CD14-positive monocyte (primary cell): ENCODE results near the gene ASB1. TPM values are rescaled to one million over a fixed set of nuclear protein-coding genes. Genes with fewer than 3 reads are reported as not detected.

Experiments
- DNase-seq, 3 donors: peaks; one replicate each; pipeline ENCODE4 v3.0.0-alpha.2; 2011 to 2022
- H2AFZ ChIP-seq: 2 replicates; pipeline ENCODE4 v1.6.0; 2012; ENCODE audit warnings: mild to moderate bottlenecking, low read depth, low read length, inconsistent platforms; ENCODE audit not compliant: insufficient read depth, poor library complexity, severe bottlenecking
- H3K27ac ChIP-seq, 2 donors: 1 replicate in 1 of 2; 2 replicates in 1 of 2; pipeline ENCODE4 v1.5.1; 2012 to 2013; ENCODE audit warnings: low read length in 2 of 2, control low read depth in 1 of 2, inconsistent platforms in 1 of 2, low read depth in 1 of 2, mild to moderate bottlenecking in 1 of 2
- H3K27me3 ChIP-seq, 2 donors: one replicate each; pipeline versions ENCODE4 v1.6.0 to v1.6.1; 2011 to 2013; ENCODE audit warnings: low read length in 2 of 2; ENCODE audit not compliant: control insufficient read depth in 2 of 2, insufficient read depth in 2 of 2
- H3K36me3 ChIP-seq, 2 donors: replicated peaks in 1 of 2; 1 replicate in 1 of 2; 2 replicates in 1 of 2; pipeline versions ENCODE4 v1.5.1 to v1.6.1; 2012 to 2013; ENCODE audit warnings: low read length in 2 of 2, control low read depth in 1 of 2, inconsistent platforms in 1 of 2, mild to moderate bottlenecking in 1 of 2; ENCODE audit not compliant: insufficient read depth in 2 of 2, control insufficient read depth in 1 of 2
- H3K4me1 ChIP-seq, 2 donors: 1 replicate in 1 of 2; 2 replicates in 1 of 2; pipeline versions ENCODE4 v1.5.1 to v1.6.1; 2012 to 2013; ENCODE audit warnings: low read length in 2 of 2, control low read depth in 1 of 2, inconsistent platforms in 1 of 2, mild to moderate bottlenecking in 1 of 2, moderate library complexity in 1 of 2; ENCODE audit not compliant: insufficient read depth in 2 of 2, control insufficient read depth in 1 of 2
- H3K4me2 ChIP-seq: replicated peaks from 2 replicates; pipeline ENCODE3; 2012; ENCODE audit warnings: low read length, moderate library complexity, mild to moderate bottlenecking; ENCODE audit not compliant: poor library complexity, severe bottlenecking; ENCODE audit errors: extremely low read depth
- H3K4me3 ChIP-seq, 3 experiments: fragments of 200-600 bp in 1 of 3; sonication (generic) in 1 of 3; replicated peaks in 1 of 3; 1 replicate in 2 of 3; 2 replicates in 1 of 3; pipeline ENCODE4 v1.5.1; 2011 to 2013; ENCODE audit warnings: low read length in 3 of 3, mild to moderate bottlenecking in 3 of 3, control low read depth in 2 of 3, low read depth in 2 of 3, inconsistent platforms in 1 of 3, moderate library complexity in 1 of 3
- H3K79me2 ChIP-seq: 2 replicates; pipeline ENCODE4 v1.6.0; 2012; ENCODE audit warnings: mild to moderate bottlenecking, control low read depth, inconsistent platforms, low read length, moderate library complexity; ENCODE audit not compliant: insufficient read depth
- H3K9ac ChIP-seq: 2 replicates; pipeline ENCODE4 v1.6.0; 2017; ENCODE audit warnings: low read length, mild to moderate bottlenecking; ENCODE audit not compliant: insufficient read depth, poor library complexity, severe bottlenecking
- H3K9me3 ChIP-seq, 2 donors: replicated peaks in 1 of 2; 1 replicate in 1 of 2; 2 replicates in 1 of 2; pipeline versions ENCODE4 v1.5.1 to v1.6.1; 2012 to 2013; ENCODE audit warnings: low read length in 2 of 2, control low read depth in 1 of 2; ENCODE audit not compliant: control insufficient read depth in 1 of 2, insufficient read depth in 1 of 2
- H4K20me1 ChIP-seq: 2 replicates; pipeline ENCODE4 v1.6.0; 2012; ENCODE audit warnings: mild to moderate bottlenecking, low read length, control low read depth, moderate library complexity; ENCODE audit not compliant: insufficient read depth
- H3K27ac Mint-ChIP-seq, 7 donors: one replicate each; pipeline ENCODE4 v1.8.0; 2020; ENCODE audit warnings: mild to moderate bottlenecking in 7 of 7, mixed read lengths in 7 of 7, moderate library complexity in 6 of 7, inconsistent platforms in 2 of 7
- H3K27me3 Mint-ChIP-seq, 3 donors: one replicate each; pipeline ENCODE4 v1.8.0; 2021 to 2022; ENCODE audit warnings: low read depth in 3 of 3, mild to moderate bottlenecking in 3 of 3, mixed read lengths in 3 of 3, moderate library complexity in 3 of 3, inconsistent platforms in 1 of 3
- H3K36me3 Mint-ChIP-seq, 2 donors: one replicate each; pipeline ENCODE4 v1.8.0; 2020; ENCODE audit warnings: mixed read lengths in 2 of 2, inconsistent platforms in 1 of 2, mild to moderate bottlenecking in 1 of 2
- H3K4me1 Mint-ChIP-seq: one replicate; pipeline ENCODE4 v1.8.0; 2020; ENCODE audit warnings: mild to moderate bottlenecking, mixed read lengths
- H3K4me3 Mint-ChIP-seq, 2 donors: one replicate each; pipeline ENCODE4 v1.8.0; 2020; ENCODE audit warnings: mild to moderate bottlenecking in 2 of 2, mixed read lengths in 2 of 2, moderate library complexity in 1 of 2
- H3K9me3 Mint-ChIP-seq, 7 donors: one replicate each; pipeline ENCODE4 v1.8.0; 2020 to 2022; ENCODE audit warnings: mixed read lengths in 7 of 7, mild to moderate bottlenecking in 6 of 7, moderate library complexity in 6 of 7, inconsistent platforms in 2 of 7
- CTCF ChIP-seq: fragments of 200-600 bp; IDR thresholded peaks from one replicate; pipeline ENCODE4 v1.8.0; 2022; ENCODE audit warnings: antibody characterized with exemption, mild to moderate bottlenecking
- WGBS: methylation state at CpG from one replicate; pipeline ENCODE4 v1.1.5; 2013; ENCODE audit warnings: missing lambda C conversion rate; ENCODE audit not compliant: insufficient coverage; 5-methylcytosine and 5-hydroxymethylcytosine counted together
- intact Hi-C, 2 donors: fragments of 100-400 bp; cut with micrococcal nuclease; formaldehyde crosslinking; loops; one replicate each; pipeline versions ENCODE4 v1.15.0 to v1.15.1; 2023
- polyA plus RNA-seq, 3 donors: library from polyadenylated mRNA; depleted of rRNA in 1 of 3; unstranded in 2 of 3; stranded (reverse) in 1 of 3; fragments of 300-500 nt in 2 of 3; fragments of >200 nt in 1 of 3; fragmentation: Illumina TruSeq in 2 of 3; gene quantifications; 1 replicate in 2 of 3; 2 replicates in 1 of 3; pipeline ENCODE4 v1.2.3, GENCODE V29; 2012 to 2021

ASB1 gene
- polyA plus RNA-seq, 3 donors, result 15.1 to 22.0 (median 16.0) TPM

- H3K4me3 ChIP-seq, result no peak overlapping the region
- H3K9me3 ChIP-seq, result no peaks in the 10 kb centered on the region
- no peak overlapping the region for H3K27ac ChIP-seq
- H3K4me1 ChIP-seq, result no peaks in the 10 kb centered on the region
- TF ChIP-seq CTCF, result no peak
- Mint-ChIP-seq H3K27ac (no peak overlapping the region), H3K36me3 (no peaks in the 10 kb centered on the region), H3K27me3 (peaks cover 2 to 9% (median 3%) of the 10 kb centered on the region in 3 donors), H3K4me1 (no peaks in the 10 kb centered on the region), H3K9me3 (peaks cover 0 to 2% (median 0%) of the 10 kb centered on the region in 7 donors), H3K4me3 (no peak overlapping the region)
- H3K79me2 ChIP-seq, result no peaks in the 10 kb centered on the region
- DNase-seq, result no peak
- H3K4me2 ChIP-seq, result no peak overlapping the region
- no peak overlapping the region for H3K9ac ChIP-seq
- H4K20me1 ChIP-seq, result no peaks in the 10 kb centered on the region
- no peak overlapping the region for H2AFZ ChIP-seq
- H3K27me3 ChIP-seq, result no peaks in the 10 kb centered on the region
- intact Hi-C loops, result no loop called here
- WGBS, result 97% methylated on average over 17 of the region's 23 CpGs
- H3K36me3 ChIP-seq, result no peaks in the 10 kb centered on the region
Measured at GRCh38 chr2:238496756-238497609, 70.3 kb downstream of the ASB1 start.

- Histone ChIP-seq H3K4me2 (no peak overlapping the region), H3K36me3 (no peaks in the 10 kb centered on the region), H3K79me2 (no peaks in the 10 kb centered on the region), H4K20me1 (no peaks in the 10 kb centered on the region), H2AFZ (no peak overlapping the region), H3K4me1 (no peaks in the 10 kb centered on the region), H3K9ac (no peak overlapping the region), H3K4me3 (no peak overlapping the region), H3K9me3 (no peaks in the 10 kb centered on the region), H3K27ac (no peak overlapping the region), H3K27me3 (no peaks in the 10 kb centered on the region)
- H3K9me3 Mint-ChIP-seq, result peaks cover 0 to 4% (median 0%) of the 10 kb centered on the region in 7 donors
- H3K4me1 Mint-ChIP-seq, result no peaks in the 10 kb centered on the region
- 100% methylated on average over 5 of the region's 7 CpGs for WGBS
- no peak for TF ChIP-seq CTCF
- no peak overlapping the region for H3K4me3 Mint-ChIP-seq
- no peak for DNase-seq
- no peak overlapping the region for H3K27ac Mint-ChIP-seq
- intact Hi-C loops, result no loop called here
- no peaks in the 10 kb centered on the region for H3K36me3 Mint-ChIP-seq
- H3K27me3 Mint-ChIP-seq, result peaks cover 2 to 10% (median 2%) of the 10 kb centered on the region in 3 donors
Measured at GRCh38 chr2:238497610-238498005, 70.9 kb downstream of the ASB1 start.
